HepG2 (cell line): Measurements from ENCODE around the gene COX7A2L. TPM values are rescaled to one million over a fixed set of nuclear protein-coding genes. Genes with fewer than 3 reads are reported as not detected.

Experiments used
- CREM ChIP-seq, 2 experiments: sonication (generic) in 1 of 2; formaldehyde crosslinking in 1 of 2; IDR thresholded peaks; 2 replicates each; pipeline versions ENCODE4 v1.4.0 to v1.6.1; 2016 to 2020; ENCODE audit warnings: antibody characterized with exemption in 1 of 2, mild to moderate bottlenecking in 1 of 2, missing genetic modification reagents in 1 of 2
- EHMT2 ChIP-seq: fragments of 200-600 bp; sonication (generic); IDR thresholded peaks from 2 replicates; pipeline ENCODE4 v1.7.0; 2017; ENCODE audit warnings: antibody characterized with exemption, low read depth, low read length, borderline replicate concordance
- ESRRA ChIP-seq: sonication (generic); formaldehyde crosslinking; IDR thresholded peaks from 2 replicates; pipeline ENCODE4 v1.5.1; 2020; ENCODE audit warnings: mild to moderate bottlenecking, low read depth, missing genetic modification reagents
- GLI4 ChIP-seq: sonication (generic); formaldehyde crosslinking; IDR thresholded peaks from 2 replicates; pipeline ENCODE4 v1.5.1; 2020; ENCODE audit warnings: missing genetic modification reagents, mild to moderate bottlenecking, moderate library complexity, borderline replicate concordance
- KAT7 ChIP-seq: IDR thresholded peaks from 2 replicates; pipeline ENCODE4 v1.6.1; 2018; ENCODE audit warnings: borderline replicate concordance, missing compliant biosample characterization
- KMT2A ChIP-seq: sonication (generic); formaldehyde crosslinking; IDR thresholded peaks from 2 replicates; pipeline ENCODE4 v1.4.0; 2020; ENCODE audit warnings: missing genetic modification reagents
- NONO ChIP-seq, 2 experiments: fragments of 450-650 bp in 1 of 2; sonication (generic) in 1 of 2; formaldehyde crosslinking in 1 of 2; IDR thresholded peaks in 1 of 2; conservative IDR thresholded peaks in 1 of 2; 2 replicates each; pipeline versions ENCODE4 v1.6.1 to v1.8.0; 2017 to 2022; ENCODE audit warnings: mild to moderate bottlenecking in 1 of 2, missing genetic modification reagents in 1 of 2, moderate library complexity in 1 of 2
- TP53 ChIP-seq: sonication (generic); formaldehyde crosslinking; conservative IDR thresholded peaks from 2 replicates; pipeline ENCODE4 v1.4.0; 2020; ENCODE audit warnings: missing genetic modification reagents
- ZNF138 ChIP-seq: sonication (generic); formaldehyde crosslinking; IDR thresholded peaks from 2 replicates; pipeline ENCODE4 v1.5.0; 2020; ENCODE audit warnings: mild to moderate bottlenecking, low read depth, missing genetic modification reagents
- ZNF337 ChIP-seq: sonication (generic); formaldehyde crosslinking; IDR thresholded peaks from 2 replicates; pipeline ENCODE4 v1.5.1; 2020; ENCODE audit warnings: missing genetic modification reagents, low read depth, mild to moderate bottlenecking, borderline replicate concordance
- ZNF367 ChIP-seq: sonication (generic); formaldehyde crosslinking; IDR thresholded peaks from 2 replicates; pipeline ENCODE4 v1.4.0; 2020; ENCODE audit warnings: missing genetic modification reagents, borderline replicate concordance
- ZNF678 ChIP-seq: sonication (generic); formaldehyde crosslinking; IDR thresholded peaks from 2 replicates; pipeline ENCODE4 v1.4.0; 2020; ENCODE audit warnings: mild to moderate bottlenecking, missing genetic modification reagents
- ZNF7 ChIP-seq: IDR thresholded peaks from 2 replicates; pipeline ENCODE4 v1.6.1; 2016; ENCODE audit warnings: missing biosample characterization, missing genetic modification reagents
- ZNF768 ChIP-seq: sonication (generic); formaldehyde crosslinking; IDR thresholded peaks from 2 replicates; pipeline ENCODE4 v1.4.0; 2020; ENCODE audit warnings: missing genetic modification reagents
- polyA plus RNA-seq, 8 experiments: library from polyadenylated mRNA; depleted of rRNA in 3 of 8; stranded (reverse) in 7 of 8; unstranded in 1 of 8; fragments of >200 nt; fragmentation: Illumina TruSeq in 4 of 8; extraction: Trizol in 4 of 8; gene quantifications; 2 replicates each; pipeline versions ENCODE4 v1.2.1 to v1.2.3, GENCODE V29; 2011 to 2016; ENCODE audit warnings: low read depth in 4 of 8, missing spikeins in 1 of 8, mixed read lengths in 1 of 8; ENCODE audit not compliant: insufficient read depth in 1 of 8
- total RNA-seq, 5 experiments: library from RNA; depleted of rRNA; stranded (reverse); fragments of >200 nt; fragmentation: Illumina TruSeq; extraction: Trizol; gene quantifications; 2 replicates each; pipeline ENCODE4 v1.2.3, GENCODE V29; 2016; ENCODE audit warnings: low read depth in 1 of 5
- TF ChIP-seq, protein P1 (sequence below): IDR thresholded peaks from 2 replicates; pipeline ENCODE4 v1.6.1; 2018; ENCODE audit warnings: missing genetic modification reagents, mild to moderate bottlenecking, missing compliant biosample characterization
- TF ChIP-seq, protein P2 (sequence below): sonication (generic); formaldehyde crosslinking; IDR thresholded peaks from 2 replicates; pipeline ENCODE4 v1.5.0; 2020; ENCODE audit warnings: mild to moderate bottlenecking, missing genetic modification reagents
- TF ChIP-seq, protein P3 (sequence below): sonication (generic); formaldehyde crosslinking; IDR thresholded peaks from 2 replicates; pipeline ENCODE4 v1.4.0; 2020; ENCODE audit warnings: missing genetic modification reagents
- TF ChIP-seq, protein P4 (sequence below): sonication (generic); formaldehyde crosslinking; IDR thresholded peaks from 2 replicates; pipeline ENCODE4 v1.9.0; 2022; ENCODE audit warnings: missing genetic modification reagents, mild to moderate bottlenecking, borderline replicate concordance
- TF ChIP-seq, protein P5 (sequence below): sonication (generic); formaldehyde crosslinking; IDR thresholded peaks from 2 replicates; pipeline ENCODE4 v1.5.1; 2020; ENCODE audit warnings: mild to moderate bottlenecking, moderate library complexity, missing genetic modification reagents

Gene COX7A2L
- total and polyA plus RNA-seq, 2 of the 13 experiments (the other 11 are each of a cell fraction or from before 2014, with no cell fraction given), result 155 to 201 TPM

DNA sequence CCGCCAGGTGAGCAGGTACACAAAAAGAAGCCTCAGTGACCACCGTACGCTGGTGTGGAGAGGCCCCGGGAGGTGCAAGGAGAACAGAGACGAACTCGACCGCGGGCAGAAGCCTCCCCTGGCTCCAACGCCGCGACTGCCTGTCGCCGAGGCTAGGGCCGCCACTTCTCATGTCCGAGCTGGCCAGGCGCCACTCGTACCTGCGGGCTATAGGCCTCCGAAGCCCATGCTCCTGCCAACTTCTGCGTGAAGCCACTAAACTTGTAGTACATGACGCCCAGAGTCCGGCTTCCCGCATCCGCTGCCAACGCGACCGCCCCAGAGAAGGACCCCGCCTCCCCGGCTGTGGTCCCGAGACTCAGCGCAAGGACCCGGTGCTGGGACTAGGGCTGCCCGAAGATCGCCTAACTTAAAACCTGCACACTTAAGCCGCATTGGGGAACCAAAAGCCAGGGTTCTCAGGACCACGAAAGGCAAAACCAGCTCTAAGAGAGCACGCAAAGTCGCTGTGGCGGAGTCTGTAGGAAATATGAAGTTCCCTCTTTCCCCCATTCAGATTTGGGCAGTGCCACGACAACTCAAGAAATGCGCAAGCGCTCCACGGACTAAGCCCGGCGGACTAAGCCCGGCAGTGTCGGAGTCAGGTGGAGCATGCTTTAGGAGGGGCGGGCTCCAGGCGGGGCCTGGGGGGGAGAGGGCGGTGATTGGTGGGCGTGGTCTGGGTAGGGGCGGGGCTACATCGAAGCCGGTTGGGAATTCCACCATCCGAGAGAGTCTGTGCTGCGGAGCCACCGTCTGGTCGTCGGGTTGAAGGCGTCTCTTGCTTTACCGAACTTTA is at the start of gene COX7A2L (continued):
- peak; percentile 96; the same call in 1 of the 2 replicates for TF ChIP-seq ZNF337 (CRISPR knock-in tag)
- TF ChIP-seq TP53, result peak; percentile 89; the same call in 1 of the 2 replicates
- no peak; the same call in 1 of the 2 replicates for TF ChIP-seq ZNF138 (CRISPR knock-in tag)
- TF ChIP-seq GLI4 (CRISPR knock-in tag), result peak; percentile 49; the same call in 1 of the 2 replicates
- TF ChIP-seq ZNF367 (CRISPR knock-in tag), result no peak
- TF ChIP-seq, protein P1, sequence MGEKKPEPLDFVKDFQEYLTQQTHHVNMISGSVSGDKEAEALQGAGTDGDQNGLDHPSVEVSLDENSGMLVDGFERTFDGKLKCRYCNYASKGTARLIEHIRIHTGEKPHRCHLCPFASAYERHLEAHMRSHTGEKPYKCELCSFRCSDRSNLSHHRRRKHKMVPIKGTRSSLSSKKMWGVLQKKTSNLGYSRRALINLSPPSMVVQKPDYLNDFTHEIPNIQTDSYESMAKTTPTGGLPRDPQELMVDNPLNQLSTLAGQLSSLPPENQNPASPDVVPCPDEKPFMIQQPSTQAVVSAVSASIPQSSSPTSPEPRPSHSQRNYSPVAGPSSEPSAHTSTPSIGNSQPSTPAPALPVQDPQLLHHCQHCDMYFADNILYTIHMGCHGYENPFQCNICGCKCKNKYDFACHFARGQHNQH, result peak; percentile 66; the same call in 1 of the 2 replicates
- peak; percentile 85; the same call in 1 of the 2 replicates for TF ChIP-seq ZNF768 (CRISPR knock-in tag)
- TF ChIP-seq CREM (IDR thresholded peaks at IDR 0.05), result peak; percentile 88
- no peak for TF ChIP-seq CREM (CRISPR knock-in tag; IDR thresholded peaks at IDR 0.05)
- TF ChIP-seq, protein P2, sequence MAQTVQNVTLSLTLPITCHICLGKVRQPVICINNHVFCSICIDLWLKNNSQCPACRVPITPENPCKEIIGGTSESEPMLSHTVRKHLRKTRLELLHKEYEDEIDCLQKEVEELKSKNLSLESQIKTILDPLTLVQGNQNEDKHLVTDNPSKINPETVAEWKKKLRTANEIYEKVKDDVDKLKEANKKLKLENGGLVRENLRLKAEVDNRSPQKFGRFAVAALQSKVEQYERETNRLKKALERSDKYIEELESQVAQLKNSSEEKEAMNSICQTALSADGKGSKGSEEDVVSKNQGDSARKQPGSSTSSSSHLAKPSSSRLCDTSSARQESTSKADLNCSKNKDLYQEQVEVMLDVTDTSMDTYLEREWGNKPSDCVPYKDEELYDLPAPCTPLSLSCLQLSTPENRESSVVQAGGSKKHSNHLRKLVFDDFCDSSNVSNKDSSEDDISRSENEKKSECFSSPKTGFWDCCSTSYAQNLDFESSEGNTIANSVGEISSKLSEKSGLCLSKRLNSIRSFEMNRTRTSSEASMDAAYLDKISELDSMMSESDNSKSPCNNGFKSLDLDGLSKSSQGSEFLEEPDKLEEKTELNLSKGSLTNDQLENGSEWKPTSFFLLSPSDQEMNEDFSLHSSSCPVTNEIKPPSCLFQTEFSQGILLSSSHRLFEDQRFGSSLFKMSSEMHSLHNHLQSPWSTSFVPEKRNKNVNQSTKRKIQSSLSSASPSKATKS (CRISPR knock-in tag), result no peak
- TF ChIP-seq KAT7, result no peak; the same call in none of the 2 replicates
- 0 out of 2 replicates have a peak, but pooled peaks have one; percentile 61 for TF ChIP-seq ESRRA (CRISPR knock-in tag)
- no peak for TF ChIP-seq ZNF7 (CRISPR knock-in tag)
- TF ChIP-seq, protein P3, sequence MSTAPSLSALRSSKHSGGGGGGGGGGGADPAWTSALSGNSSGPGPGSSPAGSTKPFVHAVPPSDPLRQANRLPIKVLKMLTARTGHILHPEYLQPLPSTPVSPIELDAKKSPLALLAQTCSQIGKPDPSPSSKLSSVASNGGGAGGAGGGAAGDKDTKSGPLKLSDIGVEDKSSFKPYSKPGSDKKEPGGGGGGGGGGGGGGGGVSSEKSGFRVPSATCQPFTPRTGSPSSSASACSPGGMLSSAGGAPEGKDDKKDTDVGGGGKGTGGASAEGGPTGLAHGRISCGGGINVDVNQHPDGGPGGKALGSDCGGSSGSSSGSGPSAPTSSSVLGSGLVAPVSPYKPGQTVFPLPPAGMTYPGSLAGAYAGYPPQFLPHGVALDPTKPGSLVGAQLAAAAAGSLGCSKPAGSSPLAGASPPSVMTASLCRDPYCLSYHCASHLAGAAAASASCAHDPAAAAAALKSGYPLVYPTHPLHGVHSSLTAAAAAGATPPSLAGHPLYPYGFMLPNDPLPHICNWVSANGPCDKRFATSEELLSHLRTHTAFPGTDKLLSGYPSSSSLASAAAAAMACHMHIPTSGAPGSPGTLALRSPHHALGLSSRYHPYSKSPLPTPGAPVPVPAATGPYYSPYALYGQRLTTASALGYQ, result peak; percentile 86
- no peak for TF ChIP-seq NONO (IDR thresholded peaks at IDR 0.05)
- TF ChIP-seq NONO (CRISPR knock-in tag; conservative IDR thresholded peaks at IDR 0.05), result peak; percentile 78; the same call in 1 of the 2 replicates
- TF ChIP-seq ZNF678, result peak; percentile 65; the same call in 1 of the 2 replicates
- TF ChIP-seq, protein P4, sequence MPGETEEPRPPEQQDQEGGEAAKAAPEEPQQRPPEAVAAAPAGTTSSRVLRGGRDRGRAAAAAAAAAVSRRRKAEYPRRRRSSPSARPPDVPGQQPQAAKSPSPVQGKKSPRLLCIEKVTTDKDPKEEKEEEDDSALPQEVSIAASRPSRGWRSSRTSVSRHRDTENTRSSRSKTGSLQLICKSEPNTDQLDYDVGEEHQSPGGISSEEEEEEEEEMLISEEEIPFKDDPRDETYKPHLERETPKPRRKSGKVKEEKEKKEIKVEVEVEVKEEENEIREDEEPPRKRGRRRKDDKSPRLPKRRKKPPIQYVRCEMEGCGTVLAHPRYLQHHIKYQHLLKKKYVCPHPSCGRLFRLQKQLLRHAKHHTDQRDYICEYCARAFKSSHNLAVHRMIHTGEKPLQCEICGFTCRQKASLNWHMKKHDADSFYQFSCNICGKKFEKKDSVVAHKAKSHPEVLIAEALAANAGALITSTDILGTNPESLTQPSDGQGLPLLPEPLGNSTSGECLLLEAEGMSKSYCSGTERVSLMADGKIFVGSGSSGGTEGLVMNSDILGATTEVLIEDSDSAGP, result peak; percentile 89
- TF ChIP-seq EHMT2, result no peak
- peak; percentile 93 for TF ChIP-seq KMT2A (CRISPR knock-in tag)
- TF ChIP-seq, protein P5, sequence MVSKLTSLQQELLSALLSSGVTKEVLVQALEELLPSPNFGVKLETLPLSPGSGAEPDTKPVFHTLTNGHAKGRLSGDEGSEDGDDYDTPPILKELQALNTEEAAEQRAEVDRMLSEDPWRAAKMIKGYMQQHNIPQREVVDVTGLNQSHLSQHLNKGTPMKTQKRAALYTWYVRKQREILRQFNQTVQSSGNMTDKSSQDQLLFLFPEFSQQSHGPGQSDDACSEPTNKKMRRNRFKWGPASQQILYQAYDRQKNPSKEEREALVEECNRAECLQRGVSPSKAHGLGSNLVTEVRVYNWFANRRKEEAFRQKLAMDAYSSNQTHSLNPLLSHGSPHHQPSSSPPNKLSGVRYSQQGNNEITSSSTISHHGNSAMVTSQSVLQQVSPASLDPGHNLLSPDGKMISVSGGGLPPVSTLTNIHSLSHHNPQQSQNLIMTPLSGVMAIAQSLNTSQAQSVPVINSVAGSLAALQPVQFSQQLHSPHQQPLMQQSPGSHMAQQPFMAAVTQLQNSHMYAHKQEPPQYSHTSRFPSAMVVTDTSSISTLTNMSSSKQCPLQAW (CRISPR knock-in tag), result peak; percentile 97
